ENCODE results near the gene MEG3.

Gene MEG3

DNA sequence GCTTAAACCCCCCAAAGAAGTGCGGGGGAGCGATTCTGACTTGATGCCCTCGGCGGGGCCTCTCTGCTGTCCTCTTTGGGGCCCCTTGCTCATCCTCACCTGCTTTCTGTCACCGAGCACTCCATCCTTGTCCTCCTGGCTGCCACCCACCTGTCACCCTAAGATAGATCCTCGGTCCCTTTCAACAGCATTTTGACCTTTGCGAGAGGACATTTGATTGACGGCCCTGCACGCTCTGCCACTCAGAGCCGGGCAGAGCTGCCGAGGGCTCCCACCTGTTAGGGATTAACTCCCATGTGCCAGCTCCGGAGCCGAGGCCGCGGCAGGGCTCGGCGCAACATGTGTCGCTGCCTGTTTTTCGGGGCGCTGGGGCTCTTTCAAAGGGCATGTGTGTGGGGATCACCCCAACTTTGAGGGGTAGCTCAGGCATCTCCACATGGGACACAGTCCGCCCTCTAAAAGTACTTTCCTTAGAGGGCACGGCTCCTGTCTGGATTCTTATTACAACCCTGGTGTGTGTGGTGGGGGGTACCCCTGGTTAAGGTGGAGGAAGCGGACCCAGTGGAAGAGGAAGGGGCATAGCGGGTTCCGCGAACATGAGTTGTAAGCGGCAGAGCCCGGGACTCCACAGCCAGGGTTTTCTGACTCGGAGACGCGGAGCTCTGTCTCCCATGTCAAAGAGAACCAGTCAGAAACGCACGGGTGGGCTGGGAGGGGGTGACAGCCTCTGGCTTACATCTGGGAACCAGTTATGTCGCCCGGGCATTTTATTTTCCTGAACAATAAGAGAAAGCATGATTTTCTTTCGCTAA is 811 bp upstream of the MEG3 start:
- no peaks in the 10 kb centered on the region for H3K27me3 ChIP-seq (ENCODE audit: control insufficient read depth, insufficient read depth, low read length)
- no peaks in the 10 kb centered on the region for H3K36me3 ChIP-seq (ENCODE audit: control insufficient read depth, low read depth, low read length)
- H3K9ac ChIP-seq (ENCODE audit: low read length): no peak overlapping the region
- H3K9me3 ChIP-seq (ENCODE audit: control insufficient read depth, low read depth, low read length): peaks cover 3% of the 10 kb centered on the region
- H3K27ac ChIP-seq (ENCODE audit: low read length): no peak overlapping the region
- H3K4me1 ChIP-seq (ENCODE audit: control insufficient read depth, low read depth, low read length): peaks cover 6% of the 10 kb centered on the region
- no peak overlapping the region for H3K4me3 ChIP-seq (ENCODE audit: low read length)

DNA sequence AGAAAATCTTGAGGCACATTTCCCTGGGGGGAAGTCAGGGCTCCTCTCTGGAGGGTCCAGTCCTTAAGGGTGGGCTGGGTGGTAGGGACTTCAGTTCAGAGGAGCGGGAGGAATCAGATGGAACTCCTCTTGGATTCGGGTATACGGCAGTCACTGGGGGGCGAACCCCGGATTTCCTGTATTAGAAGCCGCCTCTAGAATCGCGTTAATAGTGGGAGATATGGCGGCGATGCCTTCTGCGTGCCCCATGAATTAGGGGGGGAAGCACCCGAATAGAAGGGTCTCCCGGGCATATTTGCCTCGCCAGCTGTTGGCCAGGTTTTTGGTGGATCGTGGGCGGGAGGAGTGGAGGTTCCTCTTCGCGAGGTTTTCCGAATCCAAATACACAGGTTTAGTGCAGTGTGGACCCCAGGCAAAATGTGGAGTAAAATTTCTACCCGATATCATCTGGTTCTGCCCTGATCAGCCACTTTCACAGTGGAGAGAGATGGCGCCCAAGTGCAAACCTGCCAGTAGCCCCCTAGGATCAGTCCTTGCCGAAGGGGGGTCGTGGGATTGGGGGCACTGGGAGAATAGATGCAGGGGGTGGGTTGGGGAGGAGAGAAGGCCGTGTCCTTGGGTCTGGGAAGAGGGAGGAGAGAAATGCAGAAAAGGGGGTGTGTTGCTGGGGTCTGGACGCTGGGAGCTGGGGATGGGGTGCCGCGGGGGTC is 628 bp downstream of the MEG3 start:
- no peak overlapping the region for H3K27ac ChIP-seq (ENCODE audit: low read length)
- H3K9ac ChIP-seq (ENCODE audit: low read length): no peak overlapping the region

DNA sequence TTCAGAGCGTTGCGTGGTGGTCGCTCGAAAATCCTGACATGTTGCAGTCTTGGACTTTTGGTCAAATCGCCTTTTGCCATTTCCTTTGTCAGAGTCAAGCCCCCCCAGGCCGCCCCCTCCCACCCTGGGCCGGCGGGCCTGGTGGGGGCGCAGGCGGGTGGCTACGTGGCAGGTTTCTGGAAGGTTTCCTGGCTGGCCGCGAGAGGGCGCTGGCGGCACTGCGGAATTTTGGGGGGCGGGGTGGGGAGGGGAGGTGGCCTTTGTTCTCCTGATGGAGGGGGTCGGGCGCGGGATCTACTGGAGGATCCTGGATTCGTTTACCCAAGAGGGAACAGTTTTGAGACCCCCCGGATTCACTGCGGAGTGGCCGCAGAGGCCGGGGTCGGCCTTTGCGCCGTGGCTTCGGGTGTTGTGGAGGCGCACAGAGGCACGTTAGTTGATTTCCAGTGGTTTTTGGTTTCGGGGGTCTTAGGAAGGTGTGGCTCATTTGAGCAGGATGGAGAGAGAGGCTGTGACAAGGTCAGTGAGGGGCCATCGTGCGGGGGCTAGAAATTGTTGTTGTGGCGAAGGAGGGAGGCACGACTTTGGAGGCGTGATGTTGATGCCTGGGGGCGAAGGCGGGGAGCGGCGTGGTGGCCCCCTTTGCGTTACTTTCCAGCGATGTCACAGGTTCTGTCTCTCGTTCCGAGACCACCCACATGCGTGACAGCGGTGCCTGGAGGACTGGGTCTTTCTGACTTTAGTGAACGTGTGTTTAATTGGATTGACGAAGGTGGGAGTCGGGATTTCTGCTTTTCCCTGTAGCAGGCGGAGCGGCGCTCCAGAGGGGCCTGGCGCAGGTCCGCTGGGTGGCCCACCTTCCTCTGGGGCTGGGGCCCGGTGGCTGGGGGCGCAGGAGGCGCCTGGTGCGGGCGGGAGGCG is 1.4 kb downstream of the MEG3 start:
- H3K9ac ChIP-seq (ENCODE audit: low read length): no peak overlapping the region
- peaks cover 2% of the 10 kb centered on the region for H3K27me3 ChIP-seq (ENCODE audit: control insufficient read depth, insufficient read depth, low read length)
- H3K4me3 ChIP-seq (ENCODE audit: low read length): no peak overlapping the region
- peaks cover 3% of the 10 kb centered on the region for H3K9me3 ChIP-seq (ENCODE audit: control insufficient read depth, low read depth, low read length)
- H3K4me1 ChIP-seq (ENCODE audit: control insufficient read depth, low read depth, low read length): peaks cover 29% of the 10 kb centered on the region
- no peak overlapping the region for H3K27ac ChIP-seq (ENCODE audit: low read length)
- H3K36me3 ChIP-seq (ENCODE audit: control insufficient read depth, low read depth, low read length): no peaks in the 10 kb centered on the region

More for the DNA sequence above, 628 bp downstream of the MEG3 start:
- Histone ChIP-seq H3K4me1 (ENCODE audit: control insufficient read depth, low read depth, low read length) (peaks cover 21% of the 10 kb centered on the region), H3K27me3 (ENCODE audit: control insufficient read depth, insufficient read depth, low read length) (no peaks in the 10 kb centered on the region), H3K9me3 (ENCODE audit: control insufficient read depth, low read depth, low read length) (peaks cover 3% of the 10 kb centered on the region), H3K4me3 (ENCODE audit: low read length) (no peak overlapping the region), H3K36me3 (ENCODE audit: control insufficient read depth, low read depth, low read length) (no peaks in the 10 kb centered on the region)

GRCh38 chr14:100828031-100828769 is 2.3 kb downstream of the MEG3 start:
- H3K36me3 ChIP-seq (ENCODE audit: control insufficient read depth, low read depth, low read length): no peaks in the 10 kb centered on the region
- H3K9ac ChIP-seq (ENCODE audit: low read length): no peak overlapping the region
- H3K27me3 ChIP-seq (ENCODE audit: control insufficient read depth, insufficient read depth, low read length): peaks cover 8% of the 10 kb centered on the region
- no peak overlapping the region for H3K27ac ChIP-seq (ENCODE audit: low read length)
- peaks cover 3% of the 10 kb centered on the region for H3K9me3 ChIP-seq (ENCODE audit: control insufficient read depth, low read depth, low read length)
- no peak overlapping the region for H3K4me3 ChIP-seq (ENCODE audit: low read length)
- H3K4me1 ChIP-seq (ENCODE audit: control insufficient read depth, low read depth, low read length): peaks cover 34% of the 10 kb centered on the region

GRCh38 chr14:100830681-100831080 is 4.8 kb downstream of the MEG3 start:
- H3K27me3 ChIP-seq (ENCODE audit: control insufficient read depth, insufficient read depth, low read length): peaks cover 8% of the 10 kb centered on the region
- H3K27ac ChIP-seq (ENCODE audit: low read length): no peak overlapping the region
- no peak overlapping the region for H3K9ac ChIP-seq (ENCODE audit: low read length)
- H3K4me3 ChIP-seq (ENCODE audit: low read length): no peak overlapping the region
- peaks cover 3% of the 10 kb centered on the region for H3K9me3 ChIP-seq (ENCODE audit: control insufficient read depth, low read depth, low read length)
- H3K36me3 ChIP-seq (ENCODE audit: control insufficient read depth, low read depth, low read length): no peaks in the 10 kb centered on the region
- peaks cover 34% of the 10 kb centered on the region for H3K4me1 ChIP-seq (ENCODE audit: control insufficient read depth, low read depth, low read length)

GRCh38 chr14:100832311-100832960 is 6.5 kb downstream of the MEG3 start:
- peak overlapping the region; percentile 5 for H3K4me3 ChIP-seq (ENCODE audit: low read length)
- peak overlapping the region; percentile 16 for H3K9ac ChIP-seq (ENCODE audit: low read length)
- no peaks in the 10 kb centered on the region for H3K36me3 ChIP-seq (ENCODE audit: control insufficient read depth, low read depth, low read length)

DNA sequence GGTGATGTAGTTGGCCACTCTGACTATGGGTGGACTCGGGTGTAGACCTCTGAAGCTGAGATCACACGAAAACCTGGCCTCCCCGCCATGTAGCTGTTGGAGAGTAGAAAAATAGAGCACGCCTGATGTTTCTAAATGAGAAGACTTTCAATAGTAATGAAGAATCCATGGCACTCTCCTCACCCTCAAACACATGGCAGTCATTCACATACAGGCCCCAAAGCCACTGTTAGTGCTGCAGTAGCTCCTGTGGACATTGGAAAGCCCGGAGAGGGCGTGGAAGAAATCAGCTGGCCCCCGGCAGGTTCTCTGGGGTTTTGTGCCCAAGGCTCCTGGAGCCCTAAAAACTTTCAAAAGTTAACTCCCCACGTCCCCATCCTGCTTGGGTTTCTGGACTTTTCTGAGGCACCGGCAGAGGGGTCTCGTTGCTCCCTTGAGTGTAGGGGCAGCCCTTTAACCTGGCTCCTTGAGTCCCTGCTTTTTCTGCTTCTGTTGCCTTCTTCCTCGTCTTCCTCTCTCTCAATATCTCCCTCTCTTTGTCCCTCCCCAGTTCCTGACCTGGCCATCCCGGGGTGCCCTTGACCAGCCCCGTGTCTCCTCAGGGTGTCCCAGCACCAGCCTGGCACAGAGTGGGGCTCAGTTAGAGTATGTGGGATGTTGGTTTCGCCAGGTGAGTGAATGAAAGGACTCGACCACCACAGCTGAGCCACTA is 8.3 kb downstream of the MEG3 start:
- Histone ChIP-seq H3K4me1 (ENCODE audit: control insufficient read depth, low read depth, low read length) (peaks cover 43% of the 10 kb centered on the region), H3K9ac (ENCODE audit: low read length) (no peak overlapping the region), H3K27me3 (ENCODE audit: control insufficient read depth, insufficient read depth, low read length) (peaks cover 8% of the 10 kb centered on the region), H3K4me3 (ENCODE audit: low read length) (no peak overlapping the region), H3K9me3 (ENCODE audit: control insufficient read depth, low read depth, low read length) (no peaks in the 10 kb centered on the region), H3K36me3 (ENCODE audit: control insufficient read depth, low read depth, low read length) (no peaks in the 10 kb centered on the region), H3K27ac (ENCODE audit: low read length) (no peak overlapping the region)

More at GRCh38 chr14:100832311-100832960, 6.5 kb downstream of the MEG3 start:
- Histone ChIP-seq H3K4me1 (ENCODE audit: control insufficient read depth, low read depth, low read length) (peaks cover 34% of the 10 kb centered on the region), H3K27ac (ENCODE audit: low read length) (no peak overlapping the region), H3K27me3 (ENCODE audit: control insufficient read depth, insufficient read depth, low read length) (peaks cover 8% of the 10 kb centered on the region), H3K9me3 (ENCODE audit: control insufficient read depth, low read depth, low read length) (no peaks in the 10 kb centered on the region)

- Histone ChIP-seq H3K9ac (ENCODE audit: low read length) (no peak overlapping the region), H3K4me3 (ENCODE audit: low read length) (no peak overlapping the region), H3K27me3 (ENCODE audit: control insufficient read depth, insufficient read depth, low read length) (peaks cover 8% of the 10 kb centered on the region)
Observed at GRCh38 chr14:100834794-100835547, 9.1 kb downstream of the MEG3 start.

DNA sequence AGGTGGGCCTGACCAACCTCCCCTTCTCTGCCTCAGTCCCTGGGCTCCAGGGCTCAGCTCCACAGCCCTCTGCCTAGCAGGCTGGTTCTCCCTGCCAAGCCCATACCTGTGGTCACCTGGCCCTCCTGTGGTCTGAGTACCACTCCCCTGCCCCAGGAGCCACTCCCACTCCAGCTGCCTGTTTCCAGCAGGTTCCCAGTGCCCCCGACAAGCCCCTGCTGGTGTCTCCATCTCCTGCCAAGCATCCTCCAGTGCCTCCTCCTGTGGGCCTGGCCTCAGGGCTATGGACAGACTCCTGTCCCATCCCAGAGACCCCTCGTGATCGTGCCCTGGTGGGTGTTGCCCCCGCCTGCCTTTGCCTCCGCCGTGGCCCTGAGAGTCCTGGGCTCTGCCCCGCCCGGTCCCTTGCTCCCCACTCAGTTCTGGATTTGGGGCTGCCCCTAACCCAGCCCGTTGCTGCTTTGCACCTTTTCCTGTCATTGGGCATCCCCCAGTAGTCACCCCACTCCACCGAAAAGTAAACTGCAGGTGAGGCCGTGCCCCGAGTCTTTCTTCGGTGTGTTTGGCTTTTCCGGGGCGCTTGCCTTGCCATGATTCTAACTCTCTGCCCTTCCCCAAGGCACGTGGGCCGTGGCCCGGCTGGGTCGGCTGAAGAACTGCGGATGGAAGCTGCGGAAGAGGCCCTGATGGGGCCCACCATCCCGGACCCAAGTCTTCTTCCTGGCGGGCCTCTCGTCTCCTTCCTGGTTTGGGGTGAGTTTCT is 9.8 kb downstream of the MEG3 start:
- no peak overlapping the region for H3K9ac ChIP-seq (ENCODE audit: low read length)
- no peaks in the 10 kb centered on the region for H3K9me3 ChIP-seq (ENCODE audit: control insufficient read depth, low read depth, low read length)
- H3K27me3 ChIP-seq (ENCODE audit: control insufficient read depth, insufficient read depth, low read length): peaks cover 8% of the 10 kb centered on the region
- H3K27ac ChIP-seq (ENCODE audit: low read length): no peak overlapping the region
- no peaks in the 10 kb centered on the region for H3K36me3 ChIP-seq (ENCODE audit: control insufficient read depth, low read depth, low read length)
- H3K4me1 ChIP-seq (ENCODE audit: control insufficient read depth, low read depth, low read length): peaks cover 46% of the 10 kb centered on the region
- H3K4me3 ChIP-seq (ENCODE audit: low read length): no peak overlapping the region

More at GRCh38 chr14:100834794-100835547, 9.1 kb downstream of the MEG3 start:
- no peaks in the 10 kb centered on the region for H3K9me3 ChIP-seq (ENCODE audit: control insufficient read depth, low read depth, low read length)
- no peak overlapping the region for H3K27ac ChIP-seq (ENCODE audit: low read length)
- peaks cover 46% of the 10 kb centered on the region for H3K4me1 ChIP-seq (ENCODE audit: control insufficient read depth, low read depth, low read length)
- H3K36me3 ChIP-seq (ENCODE audit: control insufficient read depth, low read depth, low read length): no peaks in the 10 kb centered on the region

Data from iPS-18a (cell line).